Esophagus muscularis mucosa (tissue), 3 donors: ENCODE measurements around the gene DAAM2.

ENCODE experiments used
- CTCF ChIP-seq, 3 experiments: fragments of 200-600 bp in 2 of 3; fragments of 450-650 bp in 1 of 3; sonication (generic) in 2 of 3; IDR thresholded peaks; one replicate each; pipeline ENCODE4 v1.5.1; 2017 to 2019; ENCODE audit warnings: antibody characterized with exemption in 3 of 3, mild to moderate bottlenecking in 2 of 3, moderate library complexity in 1 of 3
- POLR2A ChIP-seq: fragments of 450-650 bp; IDR thresholded peaks from one replicate; pipeline ENCODE4 v1.6.1; 2017; ENCODE audit warnings: antibody characterized with exemption, moderate library complexity, mild to moderate bottlenecking, low read depth

DNA sequence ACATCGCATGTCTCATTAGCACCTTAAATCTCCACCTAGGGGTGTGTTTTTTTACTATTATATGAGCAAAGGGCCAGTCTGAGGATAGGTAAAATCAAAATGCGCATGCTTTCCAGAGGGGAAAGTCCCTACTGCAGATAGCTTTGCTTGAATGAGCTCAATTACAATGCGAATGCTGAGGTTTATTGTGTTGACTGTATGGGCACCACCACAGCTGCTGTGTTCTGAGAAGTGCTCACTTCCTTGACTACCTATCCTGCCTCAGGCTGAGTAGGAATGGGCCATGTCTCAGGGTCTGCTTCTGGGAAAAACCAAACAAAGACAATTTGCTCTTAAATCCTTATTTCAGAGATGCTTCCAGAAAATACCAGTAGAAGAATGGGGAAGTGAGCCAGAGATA lies 105.5 kb downstream of the DAAM2 start:
- TF ChIP-seq POLR2A = no peak
- TF ChIP-seq CTCF (IDR thresholded peaks at IDR 0.05) = no peak
